Fibroblast of mammary gland (primary cell): ENCODE results near the gene MME.

Source experiments
- DNase-seq: peaks from one replicate; pipeline ENCODE4 v3.0.0-alpha.2; 2010; ENCODE audit warnings: low read depth
- H3K4me3 ChIP-seq: 2 replicates; pipeline ENCODE4 v1.5.1; 2011; ENCODE audit warnings: low read depth, mild to moderate bottlenecking, low read length, moderate library complexity; ENCODE audit not compliant: control insufficient read depth
- TF ChIP-seq, protein P1 (sequence below): conservative IDR thresholded peaks from 2 replicates; pipeline ENCODE4 v1.5.1; 2011; ENCODE audit warnings: low read depth, low read length, inconsistent platforms; ENCODE audit not compliant: control insufficient read depth, insufficient read depth

MME gene

DNA sequence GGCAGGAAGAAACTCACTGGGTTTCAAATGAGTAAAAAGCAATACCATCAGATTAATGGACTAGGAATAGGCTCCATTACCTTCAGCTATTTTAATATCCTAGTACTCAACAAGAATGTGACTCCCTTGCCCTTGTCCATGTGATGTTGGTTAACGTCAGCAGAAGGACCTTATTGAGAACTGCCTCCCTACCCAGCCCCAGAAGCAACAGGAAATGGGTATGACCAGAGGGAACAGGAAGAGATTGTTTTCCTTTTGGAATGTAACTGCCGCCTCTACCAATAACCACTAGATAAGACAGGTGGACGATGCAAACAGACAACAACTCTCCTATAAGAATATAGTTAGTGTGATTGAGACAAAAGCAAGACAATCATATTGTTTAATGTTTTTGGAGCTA is 10.4 kb upstream of the MME start:
- no peak overlapping the region for H3K4me3 ChIP-seq
- DNase-seq, result peak; percentile 69
- TF ChIP-seq, protein P1, sequence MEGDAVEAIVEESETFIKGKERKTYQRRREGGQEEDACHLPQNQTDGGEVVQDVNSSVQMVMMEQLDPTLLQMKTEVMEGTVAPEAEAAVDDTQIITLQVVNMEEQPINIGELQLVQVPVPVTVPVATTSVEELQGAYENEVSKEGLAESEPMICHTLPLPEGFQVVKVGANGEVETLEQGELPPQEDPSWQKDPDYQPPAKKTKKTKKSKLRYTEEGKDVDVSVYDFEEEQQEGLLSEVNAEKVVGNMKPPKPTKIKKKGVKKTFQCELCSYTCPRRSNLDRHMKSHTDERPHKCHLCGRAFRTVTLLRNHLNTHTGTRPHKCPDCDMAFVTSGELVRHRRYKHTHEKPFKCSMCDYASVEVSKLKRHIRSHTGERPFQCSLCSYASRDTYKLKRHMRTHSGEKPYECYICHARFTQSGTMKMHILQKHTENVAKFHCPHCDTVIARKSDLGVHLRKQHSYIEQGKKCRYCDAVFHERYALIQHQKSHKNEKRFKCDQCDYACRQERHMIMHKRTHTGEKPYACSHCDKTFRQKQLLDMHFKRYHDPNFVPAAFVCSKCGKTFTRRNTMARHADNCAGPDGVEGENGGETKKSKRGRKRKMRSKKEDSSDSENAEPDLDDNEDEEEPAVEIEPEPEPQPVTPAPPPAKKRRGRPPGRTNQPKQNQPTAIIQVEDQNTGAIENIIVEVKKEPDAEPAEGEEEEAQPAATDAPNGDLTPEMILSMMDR, result no peak

GRCh38 chr3:155070316-155070715 is 9.8 kb upstream of the MME start:
- DNase-seq, result no peak
- H3K4me3 ChIP-seq, result no peak overlapping the region
- TF ChIP-seq, protein P1, result no peak

DNA sequence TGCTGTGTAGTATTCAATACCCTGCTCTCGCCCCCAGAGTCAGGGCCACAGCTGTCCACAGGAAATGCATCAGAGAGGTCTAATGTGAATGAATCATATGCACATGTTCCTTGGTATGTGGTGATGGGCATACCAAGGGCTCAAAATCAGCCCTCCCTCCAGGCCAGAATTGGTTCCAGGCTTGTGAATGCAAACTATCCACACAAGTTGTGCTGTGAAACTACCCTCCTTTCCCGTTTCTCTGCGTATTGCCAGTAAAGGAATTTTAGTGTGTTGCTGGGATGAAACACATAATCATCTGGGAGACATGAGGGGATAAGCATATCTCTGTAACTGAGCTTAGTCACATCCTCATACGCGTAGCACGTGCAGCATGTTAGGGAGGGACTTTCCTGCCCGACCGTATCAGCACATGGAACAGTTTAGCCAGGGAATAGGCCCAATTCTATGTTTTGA is 9.2 kb upstream of the MME start:
- no peak overlapping the region for H3K4me3 ChIP-seq
- DNase-seq, result peak; percentile 99
- TF ChIP-seq, protein P1, result no peak

GRCh38 chr3:155075200-155075599 is 4.9 kb upstream of the MME start:
- no peak overlapping the region for H3K4me3 ChIP-seq
- no peak for DNase-seq
- TF ChIP-seq, protein P1, result no peak

GRCh38 chr3:155076888-155077287 is 3.2 kb upstream of the MME start:
- H3K4me3 ChIP-seq, result no peak overlapping the region
- TF ChIP-seq, protein P1, result no peak
- DNase-seq, result peak; percentile 73

- DNase-seq, result no peak
- H3K4me3 ChIP-seq, result peak overlapping the region; percentile 72
- TF ChIP-seq, protein P1, result no peak
Measured at GRCh38 chr3:155078711-155079467, 1.2 kb upstream of the MME start.
